HPDE6-E6E7 (cell line): Measurements from ENCODE around the gene C19orf12.
"Not testable (repeated sequence)": the region's sequence is repeated elsewhere in the genome, so short reads cannot be mapped to it uniquely, and the experiment has no call there.

Experiments
- DNase-seq: peaks from one replicate; pipeline ENCODE4 v3.0.0; 2011; ENCODE audit warnings: missing footprints; ENCODE audit errors: extremely low spot score

C19orf12 gene

DNA sequence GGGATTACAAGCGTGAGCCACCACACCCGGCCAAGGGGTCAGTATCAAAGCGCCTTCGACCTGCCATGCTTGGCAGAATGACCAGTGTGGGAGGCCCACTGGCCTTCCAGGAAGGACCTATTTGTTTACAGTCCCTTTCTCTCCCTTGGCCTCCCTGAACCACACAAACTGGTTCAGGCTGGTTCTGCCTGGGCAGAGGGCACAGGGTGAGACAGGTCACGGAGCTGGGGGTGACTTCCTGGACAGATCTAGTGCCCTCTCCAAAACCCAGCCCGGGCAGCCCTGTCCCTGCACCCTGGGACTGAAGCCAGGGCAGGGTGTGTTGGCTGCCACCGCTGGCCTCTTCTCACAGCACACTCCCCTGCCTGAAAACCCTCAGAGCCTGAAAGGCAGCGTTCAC, 38.5 kb downstream of the C19orf12 start:
- DNase-seq, result no peak

GRCh38 chr19:29675650-29676186, 39.3 kb downstream of the C19orf12 start:
- DNase-seq, result no peak

DNA sequence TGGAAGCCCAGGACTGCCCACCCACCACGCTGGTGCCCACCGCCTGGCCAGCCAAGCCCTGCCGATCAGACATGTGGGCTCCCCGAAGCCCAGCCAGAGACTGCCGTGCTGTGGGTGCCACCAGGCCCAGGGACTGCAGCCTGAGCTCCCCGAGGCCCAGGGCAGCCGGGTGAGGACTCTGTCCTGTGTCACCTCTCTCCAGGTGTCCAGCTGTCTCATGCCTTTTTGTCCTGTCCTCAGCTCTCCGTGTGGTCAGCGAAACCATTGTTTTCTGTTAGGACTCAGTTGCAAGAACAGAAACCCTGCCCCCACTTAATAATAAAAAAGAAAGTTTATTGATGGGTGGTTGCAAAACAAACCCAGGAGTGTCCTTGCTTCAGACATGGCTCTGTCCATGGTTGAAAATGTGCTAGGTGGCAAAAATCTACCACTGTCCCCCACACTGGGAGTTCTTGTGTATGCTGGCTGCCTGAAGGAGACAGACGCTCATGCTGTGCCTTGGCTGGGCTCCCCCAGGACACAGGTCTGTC, 39.9 kb downstream of the C19orf12 start:
- DNase-seq, result no peak

GRCh38 chr19:29674374-29675119, 40.5 kb downstream of the C19orf12 start:
- DNase-seq, result no peak

- DNase-seq, result no peak
Measured at GRCh38 chr19:29673451-29674371, 41.4 kb downstream of the C19orf12 start.

DNA sequence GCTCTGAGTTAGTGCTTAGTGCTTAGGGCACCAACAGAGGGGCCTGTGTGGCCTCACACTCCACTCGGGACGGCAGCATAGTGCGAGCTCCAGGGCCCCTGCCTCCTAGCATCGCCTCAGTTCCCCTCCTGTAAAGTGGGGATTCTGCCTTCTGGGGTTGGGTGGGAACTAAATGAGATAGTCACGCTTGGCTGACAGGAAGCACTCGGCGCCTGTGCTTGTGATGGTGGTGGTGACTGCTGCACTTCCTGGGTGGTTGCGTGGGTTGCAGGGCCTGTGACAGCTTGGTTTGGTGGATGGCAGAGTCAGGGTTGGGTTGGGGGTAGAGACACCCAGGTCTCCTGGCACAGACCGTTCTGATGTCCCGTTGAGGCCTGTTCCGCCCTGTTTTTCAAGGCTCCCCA, 42.1 kb downstream of the C19orf12 start:
- no peak for DNase-seq

- no peak for DNase-seq
Measured at GRCh38 chr19:29672319-29672932, 42.6 kb downstream of the C19orf12 start.

GRCh38 chr19:29671393-29672160, 43.5 kb downstream of the C19orf12 start:
- DNase-seq, result peak; percentile 38

DNA sequence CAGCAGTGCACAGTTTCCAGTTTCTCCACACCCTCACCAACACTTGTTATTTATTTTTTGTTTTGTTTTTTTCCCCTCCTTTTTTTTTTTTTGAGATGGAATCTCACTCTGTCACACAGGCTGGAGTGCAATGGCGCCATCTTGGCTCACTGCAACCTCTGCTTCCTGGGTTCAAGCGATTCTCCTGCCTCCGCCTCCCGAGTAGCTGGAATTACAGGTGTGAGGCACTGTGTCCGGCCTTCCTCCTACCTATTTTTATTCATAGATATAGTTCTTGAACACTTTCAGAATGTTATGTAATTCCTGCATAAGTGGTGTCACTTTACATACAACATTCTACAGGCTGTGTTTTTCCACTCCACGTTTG, 44.1 kb downstream of the C19orf12 start:
- not testable (repeated sequence) for DNase-seq

GRCh38 chr19:29670255-29670654, 44.8 kb downstream of the C19orf12 start:
- DNase-seq, result no peak

DNA sequence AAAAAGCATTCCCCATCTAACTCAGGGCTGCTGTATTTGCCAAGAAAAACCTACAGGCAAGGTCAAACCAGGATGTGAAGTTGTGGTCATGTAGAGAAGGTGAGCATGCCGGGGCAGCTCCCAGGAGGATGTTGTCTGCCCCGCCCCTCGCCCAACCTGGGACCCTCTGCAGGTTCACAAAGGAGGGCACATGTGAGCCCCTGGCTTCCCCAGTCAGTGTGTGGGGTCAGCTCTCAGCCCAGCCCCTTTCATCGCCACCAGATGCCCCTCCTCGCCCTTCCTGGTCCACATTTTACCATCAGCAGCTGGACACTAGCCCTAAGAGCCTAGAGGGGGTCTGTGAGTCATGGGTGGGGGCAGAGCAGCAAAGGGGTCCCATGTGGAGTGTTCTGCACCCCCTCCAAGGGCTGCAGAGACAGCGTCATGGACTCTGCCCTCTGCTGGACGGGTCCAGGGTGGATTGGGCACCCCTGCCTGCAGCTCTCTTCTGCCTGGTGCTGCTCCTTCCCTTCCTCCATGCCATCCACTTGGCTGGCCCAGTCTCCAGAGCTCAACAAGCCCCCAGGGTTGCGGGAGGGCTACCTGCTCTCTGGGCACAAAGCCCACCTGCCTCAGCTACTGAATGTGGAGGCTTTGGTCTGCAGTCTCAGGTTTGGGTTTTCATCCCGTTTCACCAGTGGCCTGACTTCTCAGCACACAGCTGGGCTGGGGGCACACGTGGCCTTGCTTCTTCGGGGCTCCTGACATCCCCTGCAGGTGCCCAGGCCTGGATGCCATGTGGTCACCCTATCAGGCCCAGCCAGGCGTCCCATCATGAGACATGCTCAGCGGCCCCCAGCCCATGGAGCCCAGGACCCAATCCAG, 46.1 kb downstream of the C19orf12 start:
- no peak for DNase-seq

GRCh38 chr19:29667901-29668341, 47.1 kb downstream of the C19orf12 start:
- no peak for DNase-seq

- DNase-seq, result no peak
Measured at GRCh38 chr19:29667387-29667783, 47.7 kb downstream of the C19orf12 start.

GRCh38 chr19:29666578-29667386, 48.3 kb downstream of the C19orf12 start:
- DNase-seq, result no peak

GRCh38 chr19:29665826-29666577, 49.1 kb downstream of the C19orf12 start:
- no peak for DNase-seq

DNA sequence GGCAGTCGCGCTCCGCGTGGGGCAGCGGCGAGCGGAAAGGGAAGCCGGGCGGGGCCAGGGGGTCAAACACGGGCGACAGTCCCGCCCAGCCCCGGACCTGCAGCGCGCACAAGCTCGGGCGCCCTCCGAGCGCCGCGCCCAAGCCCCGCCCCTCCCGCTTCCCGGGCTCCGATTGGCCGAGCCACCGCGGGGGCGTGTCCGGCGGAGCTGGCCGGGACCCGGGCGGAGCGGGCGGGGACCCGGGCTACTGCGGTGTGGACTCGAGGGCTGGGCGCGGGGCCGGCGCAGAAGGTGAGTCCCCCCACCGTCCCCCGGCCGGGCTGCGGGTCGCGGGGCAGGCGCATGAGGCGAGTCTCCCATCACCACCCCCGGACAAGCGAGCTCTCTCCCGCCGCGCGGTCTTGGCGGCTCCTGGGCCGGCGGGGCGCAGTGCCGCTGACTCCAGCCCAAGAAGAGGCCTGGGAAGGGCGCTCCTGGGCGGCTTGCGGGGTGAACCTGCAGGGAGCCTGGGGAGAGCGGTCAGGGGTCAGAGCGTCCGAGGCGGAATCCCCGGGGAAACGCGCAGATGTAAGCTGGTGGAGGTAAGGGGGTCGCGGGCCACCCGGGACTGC, 49.7 kb downstream of the C19orf12 start, which contains the start of gene PLEKHF1:
Gene PLEKHF1 (plus strand): TSS at position 247 of the 611 bp plus-strand sequence. CDS start 8,379 bp downstream, outside the sequence.
- peak; percentile 78 for DNase-seq

DNA sequence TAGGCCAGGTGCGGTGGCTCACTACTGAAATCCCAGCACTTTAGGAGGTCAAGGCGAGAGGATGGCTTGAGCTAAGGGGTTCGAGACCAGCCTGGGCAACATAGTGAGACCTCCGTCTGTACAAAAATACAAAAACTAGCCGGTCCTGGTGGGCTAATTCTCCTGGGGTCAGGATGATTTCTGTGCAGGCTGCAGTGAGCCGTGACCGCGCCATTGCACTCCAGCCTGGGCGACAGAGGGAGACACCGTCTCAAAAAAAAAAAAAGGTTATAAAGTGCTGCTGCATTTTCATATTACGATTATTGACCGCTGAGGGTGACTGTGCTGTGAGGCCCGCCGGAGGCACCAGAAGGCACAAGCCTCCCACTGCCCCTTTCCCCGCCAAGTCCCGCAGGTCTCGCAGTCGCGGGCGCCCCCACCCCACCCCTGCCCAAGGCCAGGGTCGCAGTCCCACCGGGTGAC, 50.3 kb downstream of the C19orf12 start:
- no peak for DNase-seq
